Activated naive CD4-positive, alpha-beta T cell (primary cell): Measurements from ENCODE around the gene PODXL.
"Not testable (repeated sequence)": the region's sequence is repeated elsewhere in the genome, so short reads cannot be mapped to it uniquely, and the experiment has no call there.

Source experiments
- DNase-seq, 4 experiments: peaks; one replicate each; lab custom pipeline; 2025; lab: John Stamatoyannopoulos, UW

PODXL gene

DNA sequence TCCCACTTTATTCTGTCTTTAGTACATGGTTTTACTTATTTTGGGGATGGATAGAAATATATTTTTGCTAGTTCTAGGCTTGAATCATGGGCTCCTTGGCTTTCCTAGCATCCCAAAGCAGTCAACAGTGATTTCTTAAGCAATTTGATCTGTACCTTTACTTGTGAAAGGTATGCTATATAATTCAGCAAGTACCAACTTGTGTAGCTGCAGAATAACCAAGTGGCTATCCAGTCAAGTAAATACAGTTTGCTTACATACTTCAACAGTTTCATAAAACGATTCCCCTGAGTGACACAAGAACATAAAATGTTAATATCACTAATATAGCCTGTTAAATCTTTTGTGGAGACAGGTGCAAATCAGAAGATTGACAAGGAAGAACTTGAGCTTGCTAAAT is 67.2 kb downstream of the PODXL start:
- no peak for DNase-seq

DNA sequence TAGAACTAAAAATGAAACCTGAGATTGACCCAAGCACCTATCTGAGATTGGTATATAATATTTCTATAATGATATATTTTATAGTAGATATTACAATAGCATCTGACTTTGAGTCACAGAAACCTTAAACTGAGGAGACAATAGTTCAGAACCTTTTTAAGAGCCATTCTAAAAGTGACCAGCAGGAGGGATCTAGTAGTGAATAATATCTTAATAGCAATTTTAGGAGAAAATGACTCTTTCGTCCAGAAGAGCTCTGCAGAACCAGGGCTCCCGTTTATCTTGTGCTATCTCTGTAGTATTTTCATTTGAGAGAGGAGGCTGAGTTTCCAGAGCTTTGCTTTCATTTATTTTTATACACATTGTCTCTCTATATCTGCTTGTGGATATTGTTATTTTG is 68.1 kb downstream of the PODXL start:
- DNase-seq = no peak

DNA sequence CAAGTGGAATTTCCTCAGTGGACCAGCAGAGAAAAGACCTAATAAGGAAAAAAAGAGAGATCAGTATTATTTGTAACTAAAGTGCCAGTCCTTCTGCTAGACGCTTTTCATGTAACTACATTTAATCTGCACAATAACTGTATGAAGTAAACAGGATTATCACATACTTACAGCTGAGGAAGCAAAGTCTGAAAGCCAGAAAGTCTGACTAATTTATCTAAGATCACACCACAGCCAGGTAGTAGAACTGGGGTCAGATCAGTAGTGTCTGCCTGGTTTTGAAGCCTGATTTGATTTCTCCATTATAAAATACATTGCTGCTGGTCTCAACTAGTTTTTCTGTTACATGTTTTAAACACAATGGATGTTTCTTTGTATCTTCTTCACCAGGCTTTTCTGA is 69.2 kb downstream of the PODXL start:
- no peak for DNase-seq

DNA sequence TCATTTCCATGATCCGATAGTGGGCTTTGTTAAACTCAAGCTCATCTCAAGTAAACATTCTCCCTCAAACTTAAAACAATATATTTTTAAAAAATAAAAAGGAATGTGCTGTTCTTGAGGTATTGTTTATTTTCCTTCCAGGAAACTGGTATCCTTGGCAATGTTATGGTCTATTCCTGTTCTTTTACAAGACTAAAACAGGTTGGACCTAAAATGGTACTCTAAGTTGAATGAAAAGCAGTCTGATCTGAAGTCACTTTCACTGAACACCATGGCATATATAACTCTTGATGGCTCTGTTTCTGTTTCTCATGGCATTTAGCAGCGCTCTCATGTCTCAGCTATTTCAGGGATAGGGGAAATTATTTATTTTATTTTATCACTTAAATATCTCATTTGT is 70.1 kb downstream of the PODXL start:
- no peak for DNase-seq

DNA sequence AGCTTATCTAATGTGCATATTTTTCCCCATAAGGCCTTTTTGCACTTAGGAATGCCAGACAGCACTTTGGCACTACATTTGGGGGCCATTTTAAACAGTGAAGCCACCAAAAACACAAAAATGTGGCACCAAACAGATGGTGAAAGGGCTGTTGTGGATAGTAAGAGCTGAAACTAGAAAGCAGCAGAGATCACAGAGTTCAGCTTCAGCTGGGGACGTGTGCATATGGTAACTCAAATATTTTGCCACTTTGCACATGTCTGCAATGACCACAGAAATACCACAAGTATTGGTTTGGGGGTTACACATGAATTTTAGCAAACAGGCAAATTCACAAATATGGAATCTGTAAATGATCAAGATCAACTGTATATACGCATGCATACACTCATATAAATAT is 72.8 kb downstream of the PODXL start:
- DNase-seq = no peak

DNA sequence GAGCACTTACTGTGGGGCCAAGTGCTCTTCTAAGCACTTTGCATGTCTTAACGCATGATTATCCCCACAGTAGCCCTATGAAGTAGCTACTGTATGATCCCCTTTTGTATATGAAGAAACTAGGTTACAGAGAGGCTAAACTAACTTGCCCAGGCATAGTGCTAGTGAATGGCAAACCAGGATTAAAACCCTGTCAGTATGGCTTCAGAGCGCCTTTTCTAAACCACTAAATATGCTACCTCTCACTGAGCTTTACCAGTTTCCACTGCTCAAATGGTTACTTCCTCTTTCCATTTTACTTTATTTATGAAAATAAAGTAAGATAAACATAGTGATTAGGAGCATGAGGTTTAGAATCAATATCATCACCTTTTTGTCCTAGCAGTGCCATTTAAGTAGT is 73.6 kb downstream of the PODXL start:
- DNase-seq = no peak

DNA sequence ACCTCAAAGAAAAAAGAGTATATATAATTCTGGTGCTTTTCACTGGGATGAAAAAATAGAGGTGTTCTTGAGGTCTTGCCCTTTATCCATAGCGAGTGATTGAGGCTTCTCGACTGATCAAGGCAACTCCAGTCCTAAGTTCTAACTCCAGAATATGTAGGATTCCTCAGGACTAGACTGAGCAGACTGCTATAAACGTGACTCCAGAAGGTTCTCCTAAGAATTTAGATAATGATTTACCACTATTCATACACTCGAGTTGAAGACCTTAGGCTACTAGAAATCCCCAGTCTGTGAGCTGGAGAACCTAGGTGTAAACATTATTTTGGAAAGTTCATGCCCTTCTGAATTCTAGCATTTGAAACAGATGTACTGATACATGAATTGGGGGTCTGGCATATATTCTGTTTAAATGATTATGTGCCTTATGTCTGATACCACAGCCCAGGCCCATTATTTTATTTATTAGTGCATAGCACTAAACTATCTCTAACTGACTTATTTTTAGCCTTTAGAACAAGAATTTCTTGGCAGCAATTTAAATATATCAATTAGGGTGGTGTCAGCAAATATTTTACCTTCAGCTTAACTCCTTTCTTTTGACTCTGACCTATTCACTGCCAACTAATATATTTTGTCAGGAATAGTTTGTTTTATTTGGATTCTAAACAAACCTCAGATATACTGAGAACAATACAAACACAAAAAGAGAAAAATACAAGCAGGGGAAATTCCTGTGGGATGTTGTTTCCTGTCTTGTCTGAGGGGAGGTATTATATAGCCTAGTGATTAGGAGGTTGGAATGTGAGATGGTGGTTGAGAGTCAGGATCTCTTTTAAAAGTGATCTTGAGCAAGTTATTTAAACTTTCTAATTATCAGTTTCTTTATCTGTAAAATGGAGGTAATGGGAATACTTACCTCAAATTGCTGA is 75.8 kb downstream of the PODXL start:
- no peak for DNase-seq

DNA sequence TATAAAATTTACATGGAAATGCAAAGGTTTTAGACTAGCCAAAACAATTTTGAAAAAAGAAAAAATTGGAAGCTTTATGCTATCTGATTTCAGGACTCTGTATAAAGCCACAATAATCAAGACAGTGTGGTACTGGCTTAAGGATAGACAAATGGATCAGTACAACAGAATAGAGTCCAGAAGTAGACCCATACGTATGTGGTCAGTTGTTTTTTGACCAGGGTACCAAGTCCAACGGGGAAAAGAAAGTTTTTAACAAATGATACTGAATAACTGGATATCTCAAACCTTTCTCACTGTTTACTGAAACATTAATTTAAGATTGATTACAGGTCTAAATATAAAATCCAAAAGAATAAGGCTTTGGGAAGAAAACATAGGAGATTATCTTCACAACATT is 79.7 kb downstream of the PODXL start:
- DNase-seq = no peak

DNA sequence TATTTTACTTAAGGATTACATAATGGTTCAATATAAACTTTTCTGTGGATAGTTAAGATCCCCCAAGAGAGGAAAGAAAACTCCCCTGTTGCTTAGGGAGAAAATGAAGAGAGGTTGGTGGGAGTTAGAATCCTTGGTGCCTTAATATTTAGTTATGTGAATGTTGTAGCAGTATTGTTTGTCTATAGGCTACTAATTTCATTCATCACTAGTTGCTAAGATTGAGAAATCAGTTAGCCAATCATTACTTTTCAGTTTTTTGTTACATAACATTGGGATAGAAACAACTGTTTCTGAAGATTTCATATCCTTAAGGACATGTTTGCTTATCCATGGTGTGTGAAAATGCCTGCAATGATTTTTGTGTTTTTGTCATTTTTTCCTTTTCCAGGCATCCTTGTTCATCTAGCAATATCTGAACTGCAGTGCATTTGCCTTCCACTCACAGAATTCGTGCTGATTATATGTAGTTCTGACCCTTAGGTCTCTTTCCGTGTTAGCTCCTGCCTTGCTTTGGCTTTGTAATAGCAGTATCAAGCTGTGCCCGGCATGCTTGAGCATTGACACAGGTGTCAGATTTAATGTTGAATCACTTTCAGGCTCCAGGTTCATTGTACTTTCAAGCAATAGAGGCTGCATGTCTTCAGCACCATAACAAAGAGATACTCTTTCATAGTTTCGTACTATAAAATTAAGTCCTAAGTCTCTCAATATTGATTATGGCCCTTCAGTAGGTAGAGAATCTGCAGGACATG is 85.0 kb downstream of the PODXL start:
- DNase-seq = no peak

DNA sequence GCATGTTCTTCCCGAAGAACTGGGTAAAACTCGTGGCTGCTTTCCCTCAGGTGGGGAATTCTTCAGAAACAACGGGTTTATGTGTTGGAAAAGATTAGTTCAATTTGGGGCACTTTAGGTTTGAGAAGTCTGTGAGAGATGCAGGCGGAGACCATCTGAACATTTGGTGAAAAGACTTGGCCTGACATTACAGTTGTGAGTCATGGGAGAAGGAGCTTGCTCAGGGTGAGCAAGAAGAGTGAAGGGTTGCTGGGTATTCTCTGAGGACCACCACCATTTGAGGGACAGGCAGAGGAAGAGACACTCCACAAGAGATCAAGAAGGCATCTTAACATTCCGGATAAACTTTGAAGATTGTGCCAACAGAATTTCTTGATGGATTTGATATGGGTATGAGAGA is 88.6 kb downstream of the PODXL start:
- no peak for DNase-seq

DNA sequence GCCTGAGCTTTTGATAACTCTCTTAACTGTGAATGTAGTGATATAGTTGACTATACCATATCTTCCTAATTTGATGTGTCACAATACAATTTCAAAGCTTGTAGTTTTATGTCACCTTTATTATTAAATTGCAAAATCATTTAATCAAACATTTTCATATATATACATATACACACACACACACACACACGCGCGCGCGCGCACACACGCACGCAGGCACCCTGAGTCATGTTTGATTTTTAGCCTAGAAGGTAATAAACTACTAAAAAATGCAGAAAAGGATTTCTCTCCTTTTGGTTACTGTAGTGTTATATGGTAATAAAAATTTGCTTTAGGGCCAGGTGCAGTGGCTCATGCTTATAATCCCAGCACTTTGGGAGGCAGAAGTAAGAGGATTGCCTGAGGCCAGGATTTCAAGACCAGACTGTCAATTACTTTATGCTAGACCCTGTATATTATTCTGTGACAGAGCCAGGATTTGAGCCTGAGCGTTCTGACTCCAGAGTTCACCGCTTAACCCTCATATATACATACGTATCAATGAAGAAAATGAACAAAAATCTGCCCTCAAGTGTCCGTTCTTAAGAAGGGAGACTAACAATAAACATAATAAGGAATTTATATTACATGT is 89.6 kb downstream of the PODXL start:
- DNase-seq = no peak

DNA sequence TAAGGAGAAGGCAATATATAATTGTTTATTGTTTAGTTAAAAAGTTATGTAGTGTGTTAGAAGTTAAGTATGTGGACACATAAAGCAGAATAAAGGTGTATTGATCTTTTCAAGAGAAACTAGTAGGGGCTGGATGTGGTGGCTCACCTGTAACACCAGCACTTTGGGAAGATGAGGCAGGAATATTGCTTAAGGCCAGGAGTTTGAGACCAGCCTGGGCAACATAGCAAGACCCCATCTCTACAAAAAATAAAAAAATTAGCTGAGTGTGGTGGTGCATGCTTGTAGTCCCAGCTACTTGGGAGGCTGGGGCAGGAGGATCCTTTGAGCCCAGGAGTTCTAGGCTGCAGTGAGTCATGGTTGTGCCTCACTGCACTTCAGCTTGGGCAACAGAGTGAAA is 93.7 kb downstream of the PODXL start:
- DNase-seq = not testable (repeated sequence)

DNA sequence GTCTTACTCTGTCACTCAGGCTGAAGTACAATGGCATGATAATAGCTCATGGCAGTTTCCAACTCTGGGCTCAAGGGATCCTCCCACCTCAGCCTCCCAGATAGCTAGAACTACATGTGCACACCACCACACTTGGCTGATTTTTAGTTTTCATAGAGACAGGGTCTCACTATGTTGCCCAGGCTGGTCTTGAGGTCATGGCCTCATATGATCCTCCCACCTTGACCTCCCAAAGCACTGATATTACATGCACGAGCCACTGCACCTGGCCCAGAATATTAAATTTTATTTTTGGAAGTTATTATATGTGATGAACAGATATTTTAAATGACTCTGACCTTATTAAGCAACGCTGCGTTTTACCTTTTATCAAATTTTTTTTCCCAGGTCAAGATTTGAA is 94.4 kb downstream of the PODXL start:
- DNase-seq = no peak

DNA sequence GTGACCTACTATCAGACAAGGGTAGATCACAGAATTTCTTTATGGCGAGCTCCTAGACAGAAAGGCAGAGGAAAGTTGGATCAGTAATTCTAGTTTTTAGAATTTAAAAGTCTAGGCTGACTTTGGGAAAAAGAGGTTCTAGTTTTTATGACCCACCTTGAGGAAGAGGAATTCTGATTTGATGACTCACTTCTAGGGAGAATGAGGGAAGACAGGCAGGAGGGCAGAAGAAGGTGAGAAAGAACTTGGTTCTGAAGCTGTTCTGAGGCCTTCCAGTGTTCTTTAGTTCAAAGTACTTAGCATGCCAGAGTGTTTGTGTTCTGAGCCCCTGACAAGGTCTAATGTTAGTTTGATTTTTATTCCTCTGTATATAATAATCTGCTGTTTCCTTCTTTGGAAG is 97.2 kb downstream of the PODXL start:
- DNase-seq = no peak

DNA sequence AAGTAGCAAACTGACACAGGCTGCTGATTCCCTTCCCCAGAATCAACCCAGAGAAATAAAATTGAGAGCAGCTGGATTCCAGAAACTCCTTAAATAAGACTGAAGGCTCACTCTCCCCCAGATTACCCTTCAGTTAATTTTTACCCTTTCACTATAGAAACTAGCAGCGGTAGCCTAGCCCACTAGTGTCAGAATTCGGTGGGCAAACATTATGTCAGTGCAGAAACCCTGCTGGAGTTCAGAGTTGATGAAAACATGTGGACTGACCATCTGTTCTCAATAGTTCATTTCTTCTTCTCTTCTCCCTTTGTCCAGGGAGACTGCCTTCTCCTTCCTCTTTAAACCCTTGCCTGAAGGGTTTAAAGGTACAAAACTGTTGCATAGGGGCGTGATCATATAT is 100.1 kb downstream of the PODXL start:
- no peak for DNase-seq

DNA sequence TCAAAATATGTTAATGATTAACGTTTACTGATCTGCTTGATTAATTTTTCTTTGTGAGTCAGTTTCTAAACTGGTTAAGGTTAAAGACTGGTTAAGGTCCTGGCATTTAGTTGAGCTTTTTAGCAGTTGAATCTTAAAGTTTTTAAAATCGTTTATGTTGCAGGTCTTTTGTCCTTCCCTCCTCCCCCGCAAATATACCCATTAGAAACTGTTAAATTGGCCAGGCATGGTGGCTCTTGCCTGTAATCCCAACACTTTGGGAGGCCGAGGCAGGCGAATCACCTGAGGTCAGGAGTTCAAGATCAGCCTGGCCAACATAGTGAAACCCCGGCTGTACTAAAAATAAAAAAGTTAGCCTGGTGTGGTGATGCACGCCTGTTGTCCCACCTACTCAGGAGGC is 100.9 kb downstream of the PODXL start:
- no peak for DNase-seq

DNA sequence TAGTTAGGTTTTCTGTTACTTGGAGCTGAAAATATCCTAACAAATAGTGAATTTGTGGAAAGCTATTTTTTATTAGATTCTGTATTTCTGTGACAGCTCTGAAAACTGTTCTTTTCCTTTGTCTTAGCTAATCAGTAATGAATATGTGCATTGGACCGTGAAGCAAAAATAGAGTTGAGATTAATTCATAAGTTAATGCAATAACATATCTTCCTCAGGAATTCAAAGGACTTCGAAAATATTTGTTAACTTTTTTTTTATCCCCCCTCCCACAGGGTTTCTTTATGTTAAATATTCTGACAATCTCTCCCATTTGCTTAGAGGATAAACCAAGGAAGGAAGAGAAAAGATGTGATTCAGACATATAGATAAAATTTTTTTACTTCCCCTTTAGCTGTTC is 101.4 kb downstream of the PODXL start:
- no peak for DNase-seq

DNA sequence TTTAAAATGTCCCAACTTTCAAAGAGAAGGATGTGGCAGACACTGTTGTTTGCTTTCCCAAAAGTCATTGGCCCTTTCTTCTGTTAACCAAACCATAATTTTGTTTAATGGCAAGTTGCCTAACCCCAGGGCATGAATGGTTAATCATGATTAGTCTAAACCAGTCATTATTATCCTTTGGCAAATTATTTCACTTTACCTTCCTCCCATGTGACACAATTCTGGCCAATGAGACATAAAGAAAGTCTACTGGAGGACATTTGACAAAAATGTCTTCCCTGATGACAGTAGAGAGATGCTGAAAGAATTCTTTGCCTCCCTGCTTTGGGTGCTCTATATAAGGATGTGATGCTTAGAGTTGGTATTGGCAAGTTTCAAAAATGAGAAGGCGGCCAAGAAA is 101.9 kb downstream of the PODXL start:
- DNase-seq = no peak
